NCI-H748 treated with DMSO at 0.1 percent for 48 hours (cell line): Measurements from ENCODE around the gene SGF29.
"Not testable (repeated sequence)": the region's sequence is repeated elsewhere in the genome, so short reads cannot be mapped to it uniquely, and the experiment has no call there.

Source experiments
- DNase-seq: peaks from one replicate; lab custom pipeline; 2025; lab: John Stamatoyannopoulos, UW

SGF29 gene

DNA sequence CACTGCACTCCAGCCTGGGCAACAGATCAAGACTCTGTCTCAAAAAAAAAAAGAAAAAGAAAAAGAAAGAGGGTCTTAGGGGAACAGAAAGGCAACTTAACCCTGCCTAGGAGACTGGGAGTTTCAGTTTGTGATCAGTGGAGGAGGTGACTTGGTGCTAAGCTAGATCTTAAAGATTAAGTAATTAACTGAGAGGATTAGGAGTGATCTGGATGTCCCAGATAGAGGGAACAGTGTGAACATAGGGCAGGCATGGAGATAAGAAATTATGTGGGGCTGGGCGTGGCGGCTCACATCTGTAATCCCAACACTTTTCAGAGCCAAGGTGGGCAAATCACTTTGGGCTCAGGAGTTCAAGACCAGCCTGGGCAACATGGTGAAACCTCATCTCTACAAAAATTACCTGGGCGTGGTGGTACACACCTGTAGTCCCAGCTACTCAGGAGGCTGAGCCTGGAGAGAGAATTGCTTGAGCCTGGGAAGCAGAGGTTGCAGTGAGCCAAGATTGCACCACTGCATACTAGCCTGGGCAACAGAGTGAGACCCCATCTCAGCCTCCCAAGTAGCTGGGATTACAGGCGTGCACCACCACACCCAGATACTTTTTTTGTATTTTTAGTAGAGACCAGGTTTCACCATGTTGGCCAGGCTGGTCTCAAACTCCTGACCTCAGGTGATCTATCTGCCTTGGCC, 12.7 kb downstream of the SGF29 start:
- not testable (repeated sequence) for DNase-seq

DNA sequence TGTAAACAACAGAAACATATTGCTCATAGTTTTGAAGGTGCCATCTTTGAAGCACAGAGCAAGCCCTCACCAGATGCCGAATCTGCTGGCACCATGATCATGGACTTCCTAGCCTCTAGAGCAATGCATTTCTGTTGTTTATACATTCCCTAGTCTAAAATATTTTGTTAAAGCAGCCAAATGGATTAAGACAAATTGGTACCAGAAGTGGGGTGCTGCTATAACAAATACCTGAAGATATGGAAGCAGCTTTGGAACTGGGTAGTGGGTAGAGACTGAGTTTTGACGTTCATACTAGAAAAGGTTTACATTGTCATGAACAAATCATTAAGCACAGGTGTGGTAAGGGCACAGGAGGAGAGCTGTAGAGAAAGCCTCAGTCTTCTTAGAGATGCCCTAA, 13.6 kb downstream of the SGF29 start:
- no peak for DNase-seq

DNA sequence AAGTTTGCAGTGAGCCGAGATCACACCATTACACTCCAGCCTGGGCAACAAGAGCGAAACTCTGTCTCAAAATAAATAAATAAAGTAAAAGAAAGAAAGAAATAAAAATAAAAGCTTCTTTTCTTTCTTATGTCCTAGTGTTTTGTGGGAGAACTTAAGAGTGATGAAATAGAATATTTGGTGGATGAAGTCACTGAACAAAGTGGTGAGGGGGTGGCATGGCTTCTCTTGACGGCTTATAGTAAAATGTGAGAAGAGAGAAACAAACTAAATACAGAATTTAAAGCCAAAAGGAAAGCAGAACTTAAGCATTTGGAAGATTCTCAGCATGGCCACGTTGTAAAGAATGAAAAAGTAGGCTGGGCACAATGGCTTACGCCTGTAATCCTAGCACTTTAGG, 15.3 kb downstream of the SGF29 start:
- DNase-seq: no peak

DNA sequence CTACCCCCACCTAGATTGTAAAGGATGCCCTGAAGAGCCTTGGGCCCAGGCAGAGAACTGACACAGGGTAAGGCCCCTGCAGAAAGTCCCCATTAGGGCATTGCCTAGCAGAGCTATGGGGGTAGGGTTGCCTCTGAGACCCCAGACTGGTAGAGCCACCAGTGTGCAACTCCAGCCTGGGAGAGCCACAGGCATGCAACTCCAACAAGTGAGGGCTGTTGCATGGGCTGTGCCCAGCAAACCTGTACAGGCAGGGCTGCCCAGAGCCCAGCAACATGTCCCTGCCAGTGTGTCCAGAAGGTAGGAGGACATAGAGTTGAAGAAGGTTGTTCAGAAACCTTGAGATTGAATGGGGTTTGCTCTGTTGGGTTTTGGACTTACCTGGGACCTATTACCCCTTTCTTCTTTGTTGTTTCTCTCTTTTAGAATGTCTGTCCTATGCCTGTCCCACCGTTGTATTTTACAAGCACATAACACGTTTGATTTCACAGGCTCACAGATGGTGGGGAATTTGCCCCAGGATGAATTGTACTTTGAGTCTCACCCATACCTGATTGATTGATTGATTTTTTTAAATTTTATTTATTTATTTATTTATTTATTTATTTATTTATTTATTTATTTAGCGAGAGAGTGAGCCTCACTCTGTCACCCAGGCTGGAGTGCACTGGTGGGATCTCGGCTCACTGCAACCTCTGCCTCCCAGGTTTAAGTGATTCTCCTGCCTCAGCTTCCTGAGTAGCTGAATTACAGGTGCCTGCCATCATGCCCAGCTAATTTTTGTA, 16.4 kb downstream of the SGF29 start:
- DNase-seq: no peak

DNA sequence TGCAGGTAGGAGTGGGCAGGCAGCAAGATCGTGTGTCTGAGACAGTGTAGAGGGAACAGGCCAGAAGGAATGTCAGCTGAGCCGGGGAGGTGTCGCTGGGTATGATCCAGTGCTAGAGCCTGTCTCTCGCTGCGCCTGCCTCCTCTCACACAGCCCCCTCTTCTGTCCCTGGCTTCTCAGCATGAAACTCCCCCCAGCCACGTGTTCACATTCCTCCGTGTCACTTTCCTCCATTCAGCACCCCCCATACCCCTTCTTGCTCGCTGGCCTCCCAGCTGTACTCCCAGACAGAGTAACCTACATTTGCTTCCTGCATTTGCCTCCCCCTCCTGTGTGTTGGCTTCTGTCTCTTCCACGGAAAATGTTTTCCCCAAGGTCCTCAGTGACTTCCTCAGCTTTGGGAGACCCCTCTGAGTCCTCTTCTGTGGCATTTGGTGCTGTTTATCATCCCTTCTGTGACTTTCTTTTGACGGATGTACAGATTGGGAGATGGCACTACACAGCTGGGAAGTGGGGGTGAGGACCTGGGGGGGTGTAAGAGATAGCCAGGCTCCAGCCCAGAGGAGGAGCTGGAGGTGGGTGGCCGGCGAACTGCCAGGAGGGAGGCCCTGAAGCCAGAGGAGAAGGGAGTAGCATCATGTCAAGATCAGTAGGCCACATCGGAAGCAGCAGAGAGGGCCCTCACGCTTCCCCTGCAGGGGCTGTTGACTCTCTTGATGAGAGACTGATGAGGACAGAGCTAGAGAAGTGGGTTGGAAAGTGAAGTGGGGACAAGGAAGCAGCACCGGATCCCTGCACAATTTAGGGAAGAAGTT, 19.2 kb downstream of the SGF29 start:
- no peak for DNase-seq

DNA sequence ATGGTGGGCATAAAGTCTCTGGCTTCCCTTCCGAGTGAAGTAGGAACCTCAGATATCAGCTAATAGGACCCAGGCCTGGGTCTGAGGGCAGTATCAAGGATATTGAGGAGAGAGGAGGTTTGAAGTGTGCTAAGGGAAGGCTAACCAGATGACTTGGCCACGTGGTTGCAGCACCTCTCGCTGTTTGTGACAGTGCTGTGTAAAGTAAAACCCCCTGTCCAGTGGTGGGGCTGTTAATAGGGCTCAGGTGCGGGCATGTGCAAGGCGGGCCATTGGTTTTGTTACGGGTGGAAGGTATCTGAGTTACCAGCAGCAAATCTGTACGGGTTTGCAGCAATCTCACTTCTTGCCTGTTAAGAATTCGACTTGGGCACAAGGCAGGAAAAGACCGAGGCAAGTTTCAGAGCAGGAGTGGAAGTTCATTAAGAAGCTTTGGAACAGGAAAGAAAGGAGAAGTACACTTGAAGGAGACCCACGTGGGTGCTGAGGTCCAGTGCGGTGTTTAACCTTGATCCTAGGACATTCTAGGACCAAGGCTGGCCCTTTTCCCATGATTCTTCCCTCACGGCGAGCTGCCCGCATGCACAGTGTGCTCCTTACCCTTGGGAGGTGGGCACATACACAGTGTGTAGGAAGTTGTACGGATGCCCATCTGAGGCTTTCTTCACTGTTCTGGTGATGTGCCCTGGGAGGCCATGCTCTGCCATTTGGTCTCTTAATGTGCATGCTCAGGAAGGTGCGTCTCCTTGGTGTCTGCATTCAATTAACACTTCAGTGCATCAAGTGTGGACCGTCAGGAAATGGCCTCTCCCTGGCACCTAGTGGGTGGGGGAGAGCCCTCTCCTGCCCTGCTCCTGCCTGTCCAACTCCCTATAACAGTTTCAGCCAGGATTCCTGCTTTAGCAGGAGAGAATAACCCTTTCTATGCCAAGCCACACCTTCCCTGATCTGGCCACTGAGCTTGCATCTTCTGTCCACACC, 20.3 kb downstream of the SGF29 start:
- DNase-seq: no peak

DNA sequence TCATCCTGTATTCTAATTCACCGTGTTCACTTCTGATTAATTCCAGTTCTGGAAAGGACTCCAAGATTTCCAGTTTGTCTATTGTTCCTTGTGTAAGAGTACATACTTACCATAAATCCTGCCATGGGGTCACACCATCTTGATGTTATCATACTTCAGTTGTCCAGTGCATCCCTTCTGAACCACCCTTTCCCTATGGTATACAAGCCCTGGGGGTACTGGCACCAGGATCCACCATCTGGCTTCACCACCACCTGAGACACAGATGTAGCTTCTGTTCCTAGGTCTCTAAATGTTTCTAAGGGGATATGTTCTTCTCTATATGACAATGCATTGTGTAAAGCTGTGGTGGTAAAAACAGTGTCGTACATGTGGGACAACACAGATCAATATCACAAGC, 21.2 kb downstream of the SGF29 start:
- DNase-seq: no peak

DNA sequence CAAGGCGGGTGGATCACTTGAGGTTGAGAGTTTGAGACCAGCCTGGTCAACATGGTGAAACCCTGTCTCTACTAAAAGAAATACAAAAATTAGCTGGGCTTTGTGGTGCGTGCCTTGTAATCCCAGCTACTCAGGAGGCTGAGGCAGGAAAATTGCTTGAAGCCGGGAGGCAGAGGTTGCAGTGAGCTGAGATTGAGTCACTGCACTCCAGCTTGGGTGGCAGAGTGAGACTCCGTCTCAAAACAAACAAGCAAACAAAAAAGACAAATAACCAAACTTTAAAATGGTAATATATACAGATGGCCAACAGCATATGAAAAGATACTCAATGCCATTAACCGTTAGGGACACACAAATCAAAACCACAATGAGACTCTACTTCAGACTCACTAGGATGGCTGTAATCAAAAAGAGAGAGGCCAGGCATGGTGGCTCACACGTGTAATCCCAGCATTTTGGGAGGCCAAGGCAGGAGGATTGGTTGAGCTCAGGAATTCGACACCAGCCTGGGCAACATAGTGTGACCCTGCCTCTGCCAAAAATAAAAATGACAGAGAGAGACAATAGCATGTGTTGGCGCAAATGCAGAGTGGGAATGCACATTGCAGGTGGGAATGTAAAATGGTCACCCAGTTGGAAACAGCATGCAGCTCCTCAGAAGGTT, 21.9 kb downstream of the SGF29 start:
- no peak for DNase-seq

DNA sequence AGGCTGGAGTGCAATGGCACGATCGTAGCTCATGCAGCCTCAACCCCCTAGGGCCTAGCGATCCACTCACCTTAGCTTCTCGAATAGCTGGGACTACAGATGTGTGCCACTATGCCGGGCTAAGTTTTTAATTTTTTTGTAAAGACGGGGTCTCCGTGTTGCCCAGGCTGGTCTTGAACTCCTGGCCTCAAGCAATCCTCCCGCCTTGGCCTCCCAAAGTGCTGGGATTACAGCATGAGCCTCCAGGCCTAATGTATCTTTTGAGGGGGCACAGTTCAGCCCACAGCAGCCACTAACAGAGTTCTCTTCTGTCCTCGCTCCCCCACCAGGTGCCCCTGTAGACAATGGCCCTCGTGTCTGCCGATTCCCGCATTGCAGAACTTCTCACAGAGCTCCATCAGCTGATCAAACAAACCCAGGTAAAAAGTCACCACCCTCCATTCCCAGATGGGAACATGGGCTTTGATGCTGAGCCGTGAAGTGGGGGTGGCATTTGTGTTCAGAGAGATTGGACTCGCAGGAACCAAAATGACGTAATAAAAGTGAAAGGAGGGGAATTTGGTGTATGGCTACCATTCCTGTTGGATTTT, 27.1 kb downstream of the SGF29 start:
- DNase-seq: no peak

DNA sequence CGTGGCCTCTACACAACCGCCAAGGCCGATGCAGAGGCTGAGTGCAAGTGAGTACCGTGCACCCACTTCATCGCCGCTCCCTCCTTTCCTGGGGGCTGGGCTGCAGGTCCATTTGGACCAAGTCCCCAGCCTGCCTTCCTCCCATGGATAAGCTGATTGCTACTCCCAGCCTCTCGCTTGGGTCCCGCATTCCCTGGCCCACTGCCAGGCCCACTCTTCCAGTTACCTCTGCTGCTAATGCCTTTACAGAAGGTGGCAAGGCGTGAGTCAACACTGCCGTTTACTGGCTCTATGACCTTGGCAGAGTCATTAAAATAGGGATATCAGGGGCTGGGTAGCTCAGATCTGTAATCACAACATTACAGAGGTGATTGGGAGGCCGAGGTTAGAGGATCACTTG, 32.0 kb downstream of the SGF29 start:
- no peak for DNase-seq

DNA sequence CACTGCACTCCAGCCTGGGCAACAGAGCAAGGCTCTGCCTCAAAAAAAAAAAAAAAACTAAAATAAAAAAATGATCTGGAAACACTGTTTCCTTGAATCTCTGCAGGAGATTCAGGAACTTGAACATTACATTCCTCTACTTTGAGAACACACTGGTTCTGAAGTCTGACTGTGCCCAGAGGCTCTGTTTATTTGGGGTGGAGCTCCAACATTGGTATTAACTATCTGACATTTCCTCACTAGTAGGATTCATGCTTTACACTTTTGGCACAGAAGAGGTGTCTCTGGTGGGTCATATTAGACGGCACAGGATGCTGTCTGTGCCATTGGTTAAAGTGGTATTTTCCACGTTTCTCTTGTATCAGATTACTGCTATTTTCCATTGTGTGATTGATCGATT, 32.7 kb downstream of the SGF29 start:
- DNase-seq: no peak

DNA sequence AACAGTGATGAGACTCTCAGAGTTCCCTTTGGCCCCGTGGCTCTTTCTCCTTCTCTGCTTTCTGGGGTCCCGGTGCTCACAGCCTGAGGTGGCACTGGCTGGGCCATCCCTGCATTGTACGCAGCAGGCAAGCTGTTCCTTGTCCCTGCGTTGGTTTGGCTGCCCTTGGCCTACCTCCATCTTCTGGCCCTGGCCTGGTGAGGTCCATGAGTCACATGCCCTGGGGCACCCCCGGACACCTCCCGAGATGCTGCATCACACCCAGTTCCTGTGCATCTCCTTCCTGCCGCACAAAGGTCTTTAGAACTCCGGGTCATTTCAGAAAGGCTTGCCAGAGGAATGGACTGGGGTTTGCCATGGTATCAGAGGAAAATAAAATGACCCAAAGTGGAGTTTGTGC, 33.7 kb downstream of the SGF29 start:
- DNase-seq: no peak

DNA sequence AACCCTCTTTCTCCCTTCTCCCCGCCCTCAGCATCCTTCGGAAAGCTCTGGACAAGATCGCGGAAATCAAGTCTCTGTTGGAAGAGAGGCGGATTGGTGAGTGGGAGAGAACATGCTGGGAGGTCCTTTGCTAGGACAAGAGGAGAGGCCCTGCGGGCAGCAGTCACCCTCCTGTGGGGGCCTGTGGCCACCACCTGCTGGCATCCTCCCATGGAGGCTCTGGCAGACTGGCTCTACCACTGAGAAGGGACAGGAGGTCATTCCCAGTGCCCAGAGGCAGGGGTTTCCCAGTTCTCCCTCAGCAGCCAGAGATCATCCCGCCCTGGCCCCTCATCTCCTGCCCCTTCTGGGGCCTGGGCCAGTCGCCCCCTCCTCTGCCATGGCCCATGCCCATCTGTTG, 35.3 kb downstream of the SGF29 start:
- no peak for DNase-seq

DNA sequence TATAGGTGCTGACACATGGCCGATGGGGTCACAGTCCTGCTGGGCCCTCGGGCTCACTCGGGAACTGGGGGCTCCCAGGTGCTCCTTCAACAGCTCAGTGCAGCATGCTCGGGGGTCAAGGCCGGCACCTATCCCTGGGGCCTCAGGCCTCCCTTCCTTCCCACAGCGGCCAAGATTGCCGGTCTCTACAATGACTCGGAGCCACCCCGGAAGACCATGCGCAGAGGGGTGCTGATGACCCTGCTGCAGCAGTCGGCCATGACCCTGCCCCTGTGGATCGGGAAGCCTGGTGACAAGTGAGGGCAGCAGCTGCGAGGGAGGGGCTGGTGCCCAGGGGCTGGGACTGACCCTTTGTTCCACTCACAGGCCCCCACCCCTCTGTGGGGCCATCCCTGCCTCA, 36.2 kb downstream of the SGF29 start:
- no peak for DNase-seq

DNA sequence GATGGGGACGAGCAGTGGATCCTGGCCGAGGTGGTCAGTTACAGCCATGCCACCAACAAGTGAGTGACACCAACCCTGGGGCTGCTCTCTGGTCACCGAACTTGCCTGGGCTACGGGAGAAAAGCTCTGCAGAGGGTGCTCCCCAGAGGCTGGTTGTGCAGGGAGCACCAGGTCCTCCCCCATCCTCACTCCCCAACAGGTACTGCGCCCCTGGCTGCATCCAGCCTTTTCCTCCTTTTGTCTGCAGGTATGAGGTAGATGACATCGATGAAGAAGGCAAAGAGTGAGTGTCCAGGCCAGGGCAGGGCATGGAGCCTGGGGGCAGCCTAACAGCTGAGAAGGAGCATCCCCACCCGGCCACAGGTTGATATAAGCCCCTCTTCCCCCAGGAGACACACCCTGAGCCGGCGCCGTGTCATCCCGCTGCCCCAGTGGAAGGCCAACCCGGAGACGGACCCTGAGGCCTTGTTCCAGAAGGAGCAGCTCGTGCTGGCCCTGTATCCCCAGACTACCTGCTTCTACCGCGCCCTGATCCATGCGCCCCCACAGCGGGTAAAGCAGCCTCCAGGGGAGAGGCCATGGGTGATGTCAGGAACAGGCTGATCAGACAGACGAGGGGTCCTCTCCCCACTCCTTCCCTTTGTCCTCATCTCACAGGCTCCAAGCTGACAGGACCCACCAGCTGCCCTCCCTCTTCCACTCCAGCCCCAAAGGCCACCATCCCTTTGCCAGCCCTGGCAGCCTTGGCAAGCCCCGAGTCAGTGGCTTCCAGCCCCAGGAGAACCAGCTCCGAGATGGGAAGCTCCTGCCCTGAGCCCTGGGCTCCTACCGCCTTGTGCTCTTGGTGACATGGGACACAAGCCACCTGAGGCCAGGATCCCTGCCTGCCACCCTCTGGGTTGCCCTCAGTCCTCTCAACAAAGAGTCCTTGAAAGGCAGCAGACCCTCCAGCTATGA, 36.9 kb downstream of the SGF29 start:
- no peak for DNase-seq

DNA sequence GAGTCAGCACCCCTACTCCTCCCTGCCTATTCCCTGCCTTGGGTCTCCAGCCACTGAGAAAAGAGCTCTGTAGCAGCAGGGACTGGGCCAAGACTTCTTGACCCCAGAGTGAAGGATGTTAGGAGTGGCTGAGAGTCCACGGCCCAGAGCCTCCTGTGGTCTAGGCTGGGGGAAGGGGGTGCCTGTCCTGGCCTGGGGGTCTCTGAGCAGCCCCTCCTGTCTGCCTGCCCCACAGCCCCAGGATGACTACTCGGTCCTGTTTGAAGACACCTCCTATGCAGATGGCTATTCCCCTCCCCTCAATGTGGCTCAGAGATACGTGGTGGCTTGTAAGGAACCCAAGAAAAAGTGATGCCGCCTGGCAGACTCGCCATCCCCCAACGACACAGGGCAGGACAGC, 37.6 kb downstream of the SGF29 start:
- no peak for DNase-seq

DNA sequence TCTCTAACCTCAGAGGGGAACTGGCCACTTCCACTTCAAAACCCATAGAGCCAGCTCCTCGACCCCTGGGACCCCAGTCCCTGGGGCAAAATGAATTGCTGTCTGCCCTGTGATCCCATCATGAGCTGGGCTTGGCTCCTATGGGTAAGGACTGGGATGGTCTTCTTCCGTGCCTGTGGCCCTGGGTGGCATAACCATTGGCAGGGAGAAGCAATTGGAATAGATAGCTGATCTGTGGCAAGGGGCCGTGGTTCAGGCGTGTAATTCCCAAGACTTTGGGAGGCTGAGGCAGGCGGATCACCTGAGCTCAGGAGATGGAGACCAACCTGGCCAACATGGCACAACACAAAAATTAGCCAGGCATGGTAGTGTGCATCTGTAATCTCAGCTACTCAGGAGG, 38.8 kb downstream of the SGF29 start:
- no peak for DNase-seq

DNA sequence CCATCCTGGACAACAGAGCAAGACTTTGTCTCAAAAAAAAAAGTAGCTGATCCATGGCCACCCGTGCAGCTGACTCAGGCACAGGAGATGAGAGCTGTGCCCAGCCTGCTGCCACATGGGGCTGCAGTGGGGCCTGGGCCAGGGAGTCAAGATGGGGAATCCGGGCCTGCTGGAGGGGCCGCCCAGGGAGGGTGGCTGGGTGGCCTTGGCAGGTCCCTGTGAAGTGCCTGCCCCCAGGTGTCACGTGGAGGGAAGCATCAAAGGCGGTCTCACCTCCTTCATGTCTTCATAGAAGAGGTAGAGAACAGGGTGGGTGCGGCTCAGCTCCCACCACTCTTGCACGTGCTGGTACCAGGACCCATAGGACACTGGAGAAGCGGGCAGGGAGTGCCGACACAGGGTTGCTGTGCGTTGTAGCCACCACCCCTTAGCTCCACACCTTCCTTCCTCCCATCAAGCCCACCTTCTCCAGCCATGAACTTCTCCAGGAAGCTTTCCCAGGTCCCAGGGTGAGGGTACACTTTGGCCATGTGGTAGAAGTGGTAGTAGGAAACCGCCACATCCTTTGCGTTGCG, 39.3 kb downstream of the SGF29 start:
- no peak for DNase-seq

DNA sequence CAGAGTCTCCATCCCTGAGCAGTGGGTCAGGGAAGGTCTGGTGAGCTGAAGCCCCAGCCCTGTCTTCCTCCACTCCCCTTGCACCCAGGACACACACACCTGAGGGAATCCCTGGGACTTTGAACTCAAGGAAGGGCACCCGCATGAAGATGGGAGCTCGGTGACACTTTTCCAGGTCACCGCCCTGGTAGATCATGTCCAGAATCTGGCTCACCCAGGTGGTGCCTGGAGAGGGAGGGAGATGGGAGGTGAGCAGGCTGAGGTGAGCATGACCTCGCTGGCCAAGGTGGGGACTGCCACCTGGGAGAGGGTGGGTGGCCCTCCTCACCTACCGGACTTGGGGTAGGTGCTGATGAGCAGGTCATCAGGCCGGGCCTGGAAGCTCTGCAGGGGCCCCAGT, 41.7 kb downstream of the SGF29 start:
- DNase-seq: not testable (repeated sequence)
